H9 (cell line): Measurements from ENCODE around the gene FGF3. TPM values are rescaled to one million over a fixed set of nuclear protein-coding genes. Genes with fewer than 3 reads are reported as not detected.

ENCODE experiments used
- DNase-seq: peaks from one replicate; pipeline ENCODE4 v3.0.0-alpha.2; 2017
- H2AFZ ChIP-seq: one replicate; pipeline ENCODE4 v1.6.1; 2013; ENCODE audit warnings: mild to moderate bottlenecking, low read length, control low read depth, moderate library complexity
- H2AK5ac ChIP-seq: 2 replicates; pipeline ENCODE4 v1.6.1; 2013; ENCODE audit warnings: low read length, control low read depth, mixed read lengths; ENCODE audit not compliant: insufficient read length
- H2BK120ac ChIP-seq: one replicate; pipeline ENCODE4 v1.6.1; 2013; ENCODE audit warnings: low read depth, mild to moderate bottlenecking, low read length, control low read depth, inconsistent platforms; ENCODE audit not compliant: poor library complexity, severe bottlenecking
- H2BK12ac ChIP-seq: 2 replicates; pipeline ENCODE4 v1.6.1; 2013; ENCODE audit warnings: low read length, control low read depth, mixed read lengths, low read depth; ENCODE audit not compliant: insufficient read length
- H2BK15ac ChIP-seq: 2 replicates; pipeline ENCODE4 v1.6.1; 2013; ENCODE audit warnings: low read depth, low read length, control low read depth
- H2BK20ac ChIP-seq: one replicate; pipeline ENCODE4 v1.6.1; 2013; ENCODE audit warnings: low read depth, mild to moderate bottlenecking, low read length, control low read depth, inconsistent platforms; ENCODE audit not compliant: poor library complexity, severe bottlenecking
- H2BK5ac ChIP-seq: 2 replicates; pipeline ENCODE4 v1.6.1; 2013; ENCODE audit warnings: low read length, control low read depth, mixed read lengths; ENCODE audit not compliant: insufficient read length
- H3K14ac ChIP-seq: 2 replicates; pipeline ENCODE4 v1.6.1; 2013; ENCODE audit warnings: low read length, control low read depth; ENCODE audit not compliant: insufficient read depth
- H3K18ac ChIP-seq: 2 replicates; pipeline ENCODE4 v1.6.1; 2013; ENCODE audit warnings: low read depth, mild to moderate bottlenecking, mixed read lengths, low read length, control low read depth; ENCODE audit not compliant: insufficient read length
- H3K23ac ChIP-seq: 2 replicates; pipeline ENCODE4 v1.6.1; 2013; ENCODE audit warnings: low read length, control low read depth, mixed read lengths, low read depth; ENCODE audit not compliant: insufficient read length
- H3K23me2 ChIP-seq: 2 replicates; pipeline ENCODE4 v1.6.1; 2013; ENCODE audit warnings: low read depth, mild to moderate bottlenecking, mixed read lengths, low read length, control low read depth; ENCODE audit not compliant: insufficient read length, poor library complexity, severe bottlenecking
- H3K27ac ChIP-seq: 2 replicates; pipeline ENCODE4 v1.5.1; 2013; ENCODE audit warnings: low read length, control low read depth, mixed read lengths, low read depth; ENCODE audit not compliant: insufficient read length
- H3K27me3 ChIP-seq: 2 replicates; pipeline ENCODE4 v1.6.1; 2013; ENCODE audit warnings: low read length, control low read depth, inconsistent platforms; ENCODE audit not compliant: insufficient read depth
- H3K4ac ChIP-seq: 2 replicates; pipeline ENCODE4 v1.6.1; 2013; ENCODE audit warnings: low read depth, mild to moderate bottlenecking, control low read depth, inconsistent platforms, low read length, moderate library complexity
- H3K4me1 ChIP-seq: 2 replicates; pipeline ENCODE4 v1.6.1; 2013; ENCODE audit warnings: low read length, control low read depth, inconsistent platforms; ENCODE audit not compliant: insufficient read depth
- H3K4me2 ChIP-seq: 2 replicates; pipeline ENCODE4 v1.6.1; 2013; ENCODE audit warnings: low read length, control low read depth, mixed read lengths; ENCODE audit not compliant: insufficient read length, insufficient read depth
- H3K56ac ChIP-seq: 2 replicates; pipeline ENCODE4 v1.6.1; 2013; ENCODE audit warnings: low read depth, mild to moderate bottlenecking, mixed read lengths, low read length, control low read depth; ENCODE audit not compliant: insufficient read length
- H3K79me1 ChIP-seq: 2 replicates; pipeline ENCODE4 v1.6.1; 2013; ENCODE audit warnings: low read depth, mild to moderate bottlenecking, moderate library complexity, low read length, control low read depth, inconsistent platforms; ENCODE audit not compliant: insufficient read depth, poor library complexity, severe bottlenecking
- H3K79me2 ChIP-seq: 2 replicates; pipeline ENCODE4 v1.6.1; 2013; ENCODE audit warnings: low read length, control low read depth, inconsistent platforms; ENCODE audit not compliant: insufficient read depth
- H3K9ac ChIP-seq: 2 replicates; pipeline ENCODE4 v1.6.1; 2013; ENCODE audit warnings: low read length, control low read depth, mixed read lengths; ENCODE audit not compliant: insufficient read length; ENCODE audit errors: extremely low read depth
- H3K9me3 ChIP-seq: one replicate; pipeline ENCODE4 v1.6.1; 2013; ENCODE audit warnings: low read depth, low read length, inconsistent platforms; ENCODE audit not compliant: control insufficient read depth
- H3T11ph ChIP-seq: one replicate; pipeline ENCODE4 v1.6.1; 2013; ENCODE audit warnings: mild to moderate bottlenecking, low read length, control low read depth, inconsistent platforms
- H4K20me1 ChIP-seq: one replicate; pipeline ENCODE4 v1.6.1; 2013; ENCODE audit not compliant: control insufficient read depth, insufficient read length, insufficient read depth
- H4K5ac ChIP-seq: 2 replicates; pipeline ENCODE4 v1.6.1; 2013; ENCODE audit warnings: low read depth, mild to moderate bottlenecking, mixed read lengths, low read length, control low read depth; ENCODE audit not compliant: insufficient read length
- H4K8ac ChIP-seq: replicated peaks from 2 replicates; pipeline ENCODE4 v1.6.1; 2013; ENCODE audit warnings: low read length, control low read depth, mixed read lengths, low read depth; ENCODE audit not compliant: insufficient read length
- H4K91ac ChIP-seq: 2 replicates; pipeline ENCODE4 v1.6.1; 2013; ENCODE audit warnings: low read depth, mild to moderate bottlenecking, moderate library complexity, mixed read lengths, low read length, control low read depth; ENCODE audit not compliant: insufficient read length
- H3K27ac Mint-ChIP-seq, 3 experiments: 2 replicates in 2 of 3; 3 replicates in 1 of 3; pipeline ENCODE4 v1.8.0; 2020 to 2021; ENCODE audit warnings: mixed read lengths in 3 of 3, mild to moderate bottlenecking in 1 of 3, moderate library complexity in 1 of 3
- H3K27me3 Mint-ChIP-seq: 2 replicates; pipeline ENCODE4 v1.8.0; 2021; ENCODE audit warnings: low read depth, mild to moderate bottlenecking, moderate library complexity, mixed read lengths
- H3K36me3 Mint-ChIP-seq, 3 experiments: 2 replicates in 2 of 3; 3 replicates in 1 of 3; pipeline ENCODE4 v1.8.0; 2020 to 2021; ENCODE audit warnings: low read depth in 3 of 3, mixed read lengths in 3 of 3; ENCODE audit not compliant: insufficient read depth in 1 of 3
- H3K4me1 Mint-ChIP-seq, 2 experiments: 2 replicates each; pipeline ENCODE4 v1.8.0; 2020; ENCODE audit warnings: mixed read lengths in 2 of 2
- H3K4me3 Mint-ChIP-seq, 2 experiments: 2 replicates in 1 of 2; 3 replicates in 1 of 2; pipeline ENCODE4 v1.8.0; 2020 to 2021; ENCODE audit warnings: mild to moderate bottlenecking in 2 of 2, mixed read lengths in 2 of 2, moderate library complexity in 1 of 2
- H3K9me3 Mint-ChIP-seq, 2 experiments: 2 replicates in 1 of 2; 3 replicates in 1 of 2; pipeline ENCODE4 v1.8.0; 2020; ENCODE audit warnings: mild to moderate bottlenecking in 2 of 2, mixed read lengths in 2 of 2, moderate library complexity in 1 of 2
- WGBS: extraction: QIAGEN DNeasy Blood & Tissue Kit; methylation state at CpG from one replicate; pipeline ENCODE4 v1.1.7; 2013; ENCODE audit warnings: missing lambda C conversion rate, low lambda C conversion rate, mixed read lengths; ENCODE audit not compliant: insufficient read length; ENCODE audit errors: extremely low coverage; 5-methylcytosine and 5-hydroxymethylcytosine counted together
- total RNA-seq: library from RNA; stranded (reverse); gene quantifications from 2 replicates; pipeline ENCODE4 v1.2.1, GENCODE V29; 2021
- TF ChIP-seq, protein P1 (sequence below): fragments of 200-600 bp; sonication (generic); conservative IDR thresholded peaks from 3 replicates; pipeline ENCODE4 v1.8.0; 2021; ENCODE audit warnings: antibody characterized with exemption, mild to moderate bottlenecking

The FGF3 gene
- total RNA-seq, 1 experiment from 2014 or later = not detected

DNA sequence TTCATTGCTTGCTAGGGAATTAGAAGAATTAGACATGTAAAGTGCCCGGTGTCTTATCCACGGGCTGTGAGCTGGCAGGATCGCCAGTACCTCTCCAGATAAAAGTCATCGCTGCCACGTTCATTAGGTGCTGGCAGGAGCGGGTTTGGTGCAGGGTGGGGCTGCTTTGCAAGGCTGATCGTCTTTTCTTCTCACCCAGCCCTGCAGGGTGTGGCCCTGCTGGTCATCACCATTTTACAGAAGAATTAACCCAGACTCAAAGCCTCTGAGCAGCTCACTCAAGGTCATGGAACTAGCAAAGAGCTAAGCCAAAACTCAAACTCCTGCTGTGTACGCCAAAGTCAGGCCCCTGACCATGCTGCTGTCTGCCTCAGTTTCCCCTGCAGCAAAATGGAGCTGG lies 38.0 kb downstream of the FGF3 start:
- Mint-ChIP-seq H3K4me3 (no peak overlapping the region), H3K4me1 (peaks cover 2 to 4% of the 10 kb centered on the region in 2 experiments; a peak in 2 of 4 replicates), H3K9me3 (no peaks in the 10 kb centered on the region), H3K27ac (no peak overlapping the region), H3K27me3 (peaks cover 36% of the 10 kb centered on the region), H3K36me3 (no peaks in the 10 kb centered on the region)
- H2AFZ ChIP-seq = no peak overlapping the region
- no peak overlapping the region for H3K18ac ChIP-seq
- H3K27ac ChIP-seq = no peak overlapping the region
- H3K9me3 ChIP-seq = no peaks in the 10 kb centered on the region
- no peak overlapping the region for H3K4me2 ChIP-seq
- no peak overlapping the region for H4K8ac ChIP-seq
- no peaks in the 10 kb centered on the region for H3K79me2 ChIP-seq
- H4K5ac ChIP-seq = no peak overlapping the region
- no peaks in the 10 kb centered on the region for H3K23me2 ChIP-seq
- no peak overlapping the region for H3T11ph ChIP-seq
- no peak overlapping the region for H4K91ac ChIP-seq
- no peak overlapping the region for H2BK15ac ChIP-seq
- TF ChIP-seq, protein P1, sequence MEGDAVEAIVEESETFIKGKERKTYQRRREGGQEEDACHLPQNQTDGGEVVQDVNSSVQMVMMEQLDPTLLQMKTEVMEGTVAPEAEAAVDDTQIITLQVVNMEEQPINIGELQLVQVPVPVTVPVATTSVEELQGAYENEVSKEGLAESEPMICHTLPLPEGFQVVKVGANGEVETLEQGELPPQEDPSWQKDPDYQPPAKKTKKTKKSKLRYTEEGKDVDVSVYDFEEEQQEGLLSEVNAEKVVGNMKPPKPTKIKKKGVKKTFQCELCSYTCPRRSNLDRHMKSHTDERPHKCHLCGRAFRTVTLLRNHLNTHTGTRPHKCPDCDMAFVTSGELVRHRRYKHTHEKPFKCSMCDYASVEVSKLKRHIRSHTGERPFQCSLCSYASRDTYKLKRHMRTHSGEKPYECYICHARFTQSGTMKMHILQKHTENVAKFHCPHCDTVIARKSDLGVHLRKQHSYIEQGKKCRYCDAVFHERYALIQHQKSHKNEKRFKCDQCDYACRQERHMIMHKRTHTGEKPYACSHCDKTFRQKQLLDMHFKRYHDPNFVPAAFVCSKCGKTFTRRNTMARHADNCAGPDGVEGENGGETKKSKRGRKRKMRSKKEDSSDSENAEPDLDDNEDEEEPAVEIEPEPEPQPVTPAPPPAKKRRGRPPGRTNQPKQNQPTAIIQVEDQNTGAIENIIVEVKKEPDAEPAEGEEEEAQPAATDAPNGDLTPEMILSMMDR = no peak
- no peak overlapping the region for H2BK20ac ChIP-seq
- no peak overlapping the region for H3K9ac ChIP-seq
- no peaks in the 10 kb centered on the region; the same call in 1 of the 2 replicates for H3K27me3 ChIP-seq
- H2BK120ac ChIP-seq = no peak overlapping the region
- no peak for DNase-seq
- no peak overlapping the region for H3K23ac ChIP-seq
- no peaks in the 10 kb centered on the region for H4K20me1 ChIP-seq
- no peak overlapping the region for H2BK12ac ChIP-seq
- no peak overlapping the region for H3K4ac ChIP-seq
- H3K14ac ChIP-seq = no peak overlapping the region
- H2AK5ac ChIP-seq = no peak overlapping the region
- no peak overlapping the region for H2BK5ac ChIP-seq
- H3K79me1 ChIP-seq = no peaks in the 10 kb centered on the region
- whole genome bisulfite sequencing = no CpG with 5 or more reads among the region's 8 CpGs
- no peak overlapping the region for H3K56ac ChIP-seq
- H3K4me1 ChIP-seq = no peaks in the 10 kb centered on the region
